Measurements from ENCODE around the gene ANO6.

ANO6 gene

DNA sequence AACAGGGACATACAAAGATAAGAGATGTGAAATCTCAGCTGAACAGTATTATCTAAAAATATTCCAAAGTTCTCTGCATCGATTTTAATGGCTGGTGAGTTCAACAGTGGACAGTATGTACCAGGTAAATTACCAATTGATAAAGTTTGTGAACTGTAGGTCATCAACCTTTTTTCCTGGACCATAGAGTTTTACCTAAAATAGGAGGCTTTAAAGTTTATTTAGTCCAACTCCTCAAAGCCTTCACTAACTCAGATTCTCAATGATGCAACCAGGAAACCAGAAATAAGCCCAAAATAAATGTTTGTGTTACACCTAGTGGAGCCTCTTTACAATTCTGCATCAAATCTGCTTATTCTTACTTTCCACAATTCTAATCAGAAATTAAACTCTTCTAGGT is 205.8 kb downstream of the ANO6 start:
- Histone ChIP-seq H3K27me3 (replicated peaks; ENCODE audit: control insufficient read depth, insufficient read depth, low read length) (no peaks in the 10 kb centered on the region), H3K36me3 (ENCODE audit: control insufficient read depth, insufficient read depth, low read length) (no peaks in the 10 kb centered on the region; the same call in 1 of the 2 replicates), H3K4me3 (replicated peaks; ENCODE audit: low read depth, low read length) (no peak overlapping the region)
- TF ChIP-seq CTCF (IDR thresholded peaks at IDR 0.05; ENCODE audit: insufficient read depth, low read length, poor library complexity, severe bottlenecking) = no peak
- no peak for DNase-seq (ENCODE audit: extremely low read depth, insufficient read length)

DNA sequence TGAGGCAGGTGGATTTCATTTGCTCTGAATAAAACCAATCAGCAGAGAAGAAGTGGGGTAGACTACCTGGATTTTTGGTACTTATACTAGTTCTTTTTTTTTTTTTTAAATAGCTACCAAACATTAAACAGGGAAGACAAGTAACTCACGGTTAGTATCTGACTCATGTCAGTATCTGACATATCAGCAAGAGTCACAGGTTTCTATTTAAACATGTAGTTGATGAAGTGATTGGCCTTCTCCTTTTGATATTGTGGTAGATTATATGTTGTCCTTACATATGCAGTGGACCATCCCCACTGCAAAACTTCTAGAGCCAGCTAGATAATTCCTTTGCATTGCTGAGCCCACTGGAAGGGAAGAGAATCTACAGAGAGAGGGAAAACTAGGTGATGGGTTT is 208.0 kb downstream of the ANO6 start:
- Histone ChIP-seq H3K36me3 (ENCODE audit: control insufficient read depth, insufficient read depth, low read length) (peaks cover 2% of the 10 kb centered on the region; the same call in 1 of the 2 replicates), H3K4me3 (replicated peaks; ENCODE audit: low read depth, low read length) (no peak overlapping the region), H3K27me3 (replicated peaks; ENCODE audit: control insufficient read depth, insufficient read depth, low read length) (no peaks in the 10 kb centered on the region)
- no peak for DNase-seq (ENCODE audit: extremely low read depth, insufficient read length)
- no peak for TF ChIP-seq CTCF (IDR thresholded peaks at IDR 0.05; ENCODE audit: insufficient read depth, low read length, poor library complexity, severe bottlenecking)

DNA sequence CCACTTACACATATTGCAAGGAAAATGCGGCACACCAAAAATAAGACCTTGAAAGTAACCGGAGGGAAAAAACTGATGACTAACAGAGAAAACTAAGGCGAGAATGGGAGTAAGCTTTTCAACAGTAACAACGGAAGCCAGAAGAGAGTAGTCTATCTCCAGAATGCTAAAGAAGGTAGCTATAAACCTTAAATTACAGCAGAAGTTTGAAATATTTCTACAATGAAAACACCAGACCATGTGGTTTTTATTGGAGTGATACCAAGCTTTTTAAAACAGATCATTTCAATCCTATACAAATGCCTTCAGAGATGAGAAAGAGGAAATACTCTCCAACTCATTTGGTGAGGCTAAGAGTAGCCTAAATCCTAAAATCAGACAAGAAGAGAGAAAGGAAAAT is 209.5 kb downstream of the ANO6 start:
- Histone ChIP-seq H3K4me3 (replicated peaks; ENCODE audit: low read depth, low read length) (no peak overlapping the region), H3K36me3 (ENCODE audit: control insufficient read depth, insufficient read depth, low read length) (peaks cover 2% of the 10 kb centered on the region), H3K27me3 (replicated peaks; ENCODE audit: control insufficient read depth, insufficient read depth, low read length) (no peaks in the 10 kb centered on the region)
- no peak for DNase-seq (ENCODE audit: extremely low read depth, insufficient read length)
- TF ChIP-seq CTCF (IDR thresholded peaks at IDR 0.05; ENCODE audit: insufficient read depth, low read length, poor library complexity, severe bottlenecking) = no peak

DNA sequence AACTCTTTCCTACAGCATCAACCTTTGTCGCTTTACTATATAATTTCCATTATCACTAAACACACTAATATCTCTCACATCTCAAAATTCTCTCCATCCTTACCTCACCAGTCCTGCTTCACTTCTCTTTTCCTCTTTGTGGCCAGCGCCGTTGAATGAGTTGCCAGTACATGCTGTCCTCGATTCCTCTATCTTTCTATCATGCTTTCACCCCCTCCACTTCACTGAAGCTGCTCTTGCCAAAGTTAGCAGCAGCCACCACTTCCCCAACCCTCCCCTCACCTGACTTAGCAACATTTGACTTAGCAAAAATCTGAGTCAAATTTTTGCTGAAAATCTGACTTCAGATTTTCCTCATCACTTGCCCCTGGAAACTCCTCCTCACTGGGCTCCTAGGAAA is 210.4 kb downstream of the ANO6 start:
- peaks cover 2% of the 10 kb centered on the region for H3K36me3 ChIP-seq (ENCODE audit: control insufficient read depth, insufficient read depth, low read length)
- no peak overlapping the region for H3K4me3 ChIP-seq (replicated peaks; ENCODE audit: low read depth, low read length)
- H3K27me3 ChIP-seq (replicated peaks; ENCODE audit: control insufficient read depth, insufficient read depth, low read length) = no peaks in the 10 kb centered on the region
- no peak for TF ChIP-seq CTCF (IDR thresholded peaks at IDR 0.05; ENCODE audit: insufficient read depth, low read length, poor library complexity, severe bottlenecking)
- DNase-seq (ENCODE audit: extremely low read depth, insufficient read length) = no peak

DNA sequence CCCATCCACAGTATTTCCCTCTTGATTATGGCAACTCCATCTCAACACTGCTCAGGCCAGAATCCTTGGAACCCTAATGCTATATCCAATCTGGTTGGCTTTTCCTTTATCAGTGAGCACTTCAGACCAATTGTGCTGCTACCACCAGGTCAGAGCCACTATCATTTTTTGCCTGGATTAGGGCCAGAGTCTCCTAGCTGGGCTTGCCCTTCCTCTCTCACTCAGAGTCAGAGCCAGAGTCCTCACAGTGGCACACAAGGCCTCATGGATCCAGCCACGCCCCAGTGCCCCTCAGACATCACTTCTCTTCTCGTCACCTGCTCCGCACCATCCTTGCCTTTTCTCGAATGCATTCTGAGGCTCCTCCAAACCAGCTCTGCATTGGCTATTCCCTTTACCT is 211.1 kb downstream of the ANO6 start:
- no peaks in the 10 kb centered on the region for H3K27me3 ChIP-seq (replicated peaks; ENCODE audit: control insufficient read depth, insufficient read depth, low read length)
- no peak overlapping the region for H3K4me3 ChIP-seq (replicated peaks; ENCODE audit: low read depth, low read length)
- H3K36me3 ChIP-seq (ENCODE audit: control insufficient read depth, insufficient read depth, low read length) = peaks cover 2% of the 10 kb centered on the region
- no peak for TF ChIP-seq CTCF (IDR thresholded peaks at IDR 0.05; ENCODE audit: insufficient read depth, low read length, poor library complexity, severe bottlenecking)
- no peak for DNase-seq (ENCODE audit: extremely low read depth, insufficient read length)

DNA sequence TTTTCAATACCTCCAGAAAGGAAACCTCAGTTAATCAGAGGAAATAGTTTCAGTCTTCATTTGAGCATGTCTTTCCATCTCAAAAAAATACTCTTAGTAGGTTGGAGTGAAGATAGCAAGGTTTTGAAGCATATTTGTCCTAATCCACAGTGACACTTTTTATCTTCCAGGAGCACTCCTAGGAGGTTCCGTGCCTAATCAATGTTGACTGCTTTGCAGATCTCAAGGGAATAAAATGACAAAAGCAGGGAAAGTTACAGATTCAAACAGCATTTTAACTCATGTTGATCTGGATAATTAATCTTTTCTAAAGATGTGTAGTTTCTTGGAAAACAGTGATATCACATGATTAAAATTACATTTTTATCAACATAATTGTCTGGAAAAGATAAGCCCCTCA is 213.9 kb downstream of the ANO6 start:
- DNase-seq (ENCODE audit: extremely low read depth, insufficient read length) = no peak

More for the DNA sequence above, 213.9 kb downstream of the ANO6 start:
- Histone ChIP-seq H3K4me3 (replicated peaks; ENCODE audit: low read depth, low read length) (no peak overlapping the region), H3K36me3 (ENCODE audit: control insufficient read depth, insufficient read depth, low read length) (peaks cover 2% of the 10 kb centered on the region), H3K27me3 (replicated peaks; ENCODE audit: control insufficient read depth, insufficient read depth, low read length) (no peaks in the 10 kb centered on the region)
- TF ChIP-seq CTCF (IDR thresholded peaks at IDR 0.05; ENCODE audit: insufficient read depth, low read length, poor library complexity, severe bottlenecking) = no peak
